Bronchial smooth muscle cell (primary cell): ENCODE data around the gene SAMM50. TPM values are rescaled to one million over a fixed set of nuclear protein-coding genes. Genes with fewer than 3 reads are reported as not detected.

Source experiments
- total RNA-seq: library from RNA; depleted of rRNA; stranded (reverse); fragments of >200 nt; gene quantifications from 2 replicates; pipeline ENCODE4 v1.2.1, GENCODE V29; 2014

SAMM50 gene
- 47.5 and 58.5 TPM in 2 replicates for total RNA-seq

GRCh38 chr22:43955040-43955882 is at the start of gene SAMM50:
Gene SAMM50 (plus strand): TSS chr22:43955442. CDS start chr22:43955578, 136 bp downstream.

GRCh38 chr22:43923631-43924464 is 31.4 kb upstream of the SAMM50 start, which contains the start of gene PNPLA3:
Gene PNPLA3 (plus strand): TSS chr22:43923805. CDS start chr22:43923912, 107 bp downstream.

GRCh38 chr22:44024288-44024921 is 69.2 kb downstream of the SAMM50 start, which contains the start of gene PARVB:
Gene PARVB (plus strand): TSS chr22:44024302. CDS start chr22:44024340, 38 bp downstream.

Other genes starting within 250 kb of the SAMM50 start
- 1.3 and 2.7 TPM in 2 replicates for gene EFCAB6, start 143.1 kb upstream of the SAMM50 start, total RNA-seq
- 0.43 and 0.47 TPM in 2 replicates for gene SULT4A1, start 92.9 kb upstream of the SAMM50 start, total RNA-seq
- 0.16 TPM in 1 of 2 replicates, not detected in the other for gene PNPLA5, start 63.4 kb upstream of the SAMM50 start, total RNA-seq
- gene PNPLA3, start 31.6 kb upstream of the SAMM50 start, total RNA-seq, result 1.7 and 2.9 TPM in 2 replicates
- gene PARVB, start 68.9 kb downstream of the SAMM50 start, total RNA-seq, result 14.5 and 26.7 TPM in 2 replicates
- gene PARVG, start 225.5 kb downstream of the SAMM50 start, total RNA-seq, result 0.09 TPM in 1 of 2 replicates, not detected in the other